Subcutaneous adipose tissue (tissue), 4 donors: Measurements from ENCODE around the gene KDM4B. TPM values are rescaled to one million over a fixed set of nuclear protein-coding genes. Genes with fewer than 3 reads are reported as not detected.

Experiments
- CTCF ChIP-seq: fragments of 450-650 bp; IDR thresholded peaks from one replicate; pipeline ENCODE4 v1.5.1; 2016; ENCODE audit warnings: low read depth, mild to moderate bottlenecking, control low read depth, antibody characterized with exemption, moderate library complexity
- total RNA-seq, 4 donors: library from RNA; depleted of rRNA; stranded (reverse); fragments of >200 nt; gene quantifications; one replicate each; pipeline ENCODE4 v1.1.0, GENCODE V29; 2016

Gene KDM4B
- total RNA-seq, 4 donors from 2014 or later = 19.4 to 56.1 (median 28.5) TPM

GRCh38 chr19:5128251-5128935 lies 159.5 kb downstream of the KDM4B start:
- TF ChIP-seq CTCF = no peak

- no peak for TF ChIP-seq CTCF
These were observed 160.1 kb downstream of the KDM4B start for GRCh38 chr19:5128936-5129389.

GRCh38 chr19:5129691-5130090 lies 160.8 kb downstream of the KDM4B start:
- no peak for TF ChIP-seq CTCF

GRCh38 chr19:5130371-5131030 lies 161.6 kb downstream of the KDM4B start:
- no peak for TF ChIP-seq CTCF

GRCh38 chr19:5131031-5131505 lies 162.2 kb downstream of the KDM4B start:
- no peak for TF ChIP-seq CTCF

GRCh38 chr19:5131506-5132205 lies 162.7 kb downstream of the KDM4B start:
- TF ChIP-seq CTCF = no peak

GRCh38 chr19:5132206-5132560 lies 163.3 kb downstream of the KDM4B start:
- TF ChIP-seq CTCF = no peak
